Loucy (cell line): ENCODE data around the gene FAM83D.

Experiments
- EZH2phosphoT487 ChIP-seq: fragments of 200-600 bp; IDR thresholded peaks from 2 replicates; pipeline ENCODE4 v1.6.1; 2018; ENCODE audit warnings: antibody characterized with exemption, mild to moderate bottlenecking, moderate library complexity, borderline replicate concordance
- TF ChIP-seq, protein P1 (sequence below): fragments of 200-600 bp; sonication (generic); conservative IDR thresholded peaks from 2 replicates; pipeline ENCODE4 v1.5.1; 2014; ENCODE audit warnings: mild to moderate bottlenecking, antibody characterized with exemption, low read length

DNA sequence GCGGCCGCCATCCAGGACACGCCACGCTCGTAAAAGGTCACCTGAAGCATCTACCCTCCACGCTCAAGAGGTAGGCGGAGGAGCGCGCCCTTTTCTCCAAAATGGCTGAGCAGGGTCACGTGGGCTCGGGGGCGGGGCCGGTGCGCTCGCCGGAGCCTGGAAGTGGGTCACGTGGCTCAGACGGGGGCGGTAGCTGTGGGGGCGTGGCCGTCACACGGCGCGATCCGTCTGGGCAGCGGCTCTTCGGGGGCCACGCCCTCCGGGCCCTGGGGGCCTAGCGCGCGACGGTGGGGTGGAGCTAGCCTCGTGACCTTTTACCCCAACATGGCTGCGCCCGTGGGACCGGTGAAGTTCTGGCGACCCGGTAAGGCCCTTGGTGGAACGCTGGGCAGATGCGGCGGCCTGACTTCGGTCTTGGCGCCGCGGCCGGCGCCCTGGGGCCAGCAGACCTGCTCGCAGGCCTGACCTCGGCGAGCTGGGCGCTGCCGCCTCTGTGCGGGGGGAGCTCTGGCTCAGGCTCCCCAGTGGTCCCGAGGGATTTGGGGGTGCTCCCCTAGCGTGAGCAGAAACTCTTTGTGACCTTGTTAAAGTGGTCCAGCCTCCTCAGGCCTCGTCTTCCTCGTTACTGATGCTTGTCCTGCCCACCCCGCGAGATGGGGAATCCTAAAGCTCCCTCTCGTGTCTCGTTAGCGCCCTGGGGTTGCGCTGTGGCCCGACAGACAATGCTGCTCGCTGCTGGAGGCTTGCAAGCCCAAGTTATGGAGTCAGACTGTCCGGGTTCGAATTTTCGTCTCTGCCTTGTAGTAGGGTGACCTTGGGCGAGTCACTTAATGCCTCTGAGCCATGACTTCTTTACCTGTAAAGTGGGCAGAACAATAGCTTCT lies 36.1 kb downstream of the FAM83D start, which contains the start of gene DHX35:
- no peak for TF ChIP-seq EZH2phosphoT487
- TF ChIP-seq, protein P1, sequence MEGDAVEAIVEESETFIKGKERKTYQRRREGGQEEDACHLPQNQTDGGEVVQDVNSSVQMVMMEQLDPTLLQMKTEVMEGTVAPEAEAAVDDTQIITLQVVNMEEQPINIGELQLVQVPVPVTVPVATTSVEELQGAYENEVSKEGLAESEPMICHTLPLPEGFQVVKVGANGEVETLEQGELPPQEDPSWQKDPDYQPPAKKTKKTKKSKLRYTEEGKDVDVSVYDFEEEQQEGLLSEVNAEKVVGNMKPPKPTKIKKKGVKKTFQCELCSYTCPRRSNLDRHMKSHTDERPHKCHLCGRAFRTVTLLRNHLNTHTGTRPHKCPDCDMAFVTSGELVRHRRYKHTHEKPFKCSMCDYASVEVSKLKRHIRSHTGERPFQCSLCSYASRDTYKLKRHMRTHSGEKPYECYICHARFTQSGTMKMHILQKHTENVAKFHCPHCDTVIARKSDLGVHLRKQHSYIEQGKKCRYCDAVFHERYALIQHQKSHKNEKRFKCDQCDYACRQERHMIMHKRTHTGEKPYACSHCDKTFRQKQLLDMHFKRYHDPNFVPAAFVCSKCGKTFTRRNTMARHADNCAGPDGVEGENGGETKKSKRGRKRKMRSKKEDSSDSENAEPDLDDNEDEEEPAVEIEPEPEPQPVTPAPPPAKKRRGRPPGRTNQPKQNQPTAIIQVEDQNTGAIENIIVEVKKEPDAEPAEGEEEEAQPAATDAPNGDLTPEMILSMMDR: peak; percentile 40
